ENCODE measurements around the gene IFIH1. TPM values are rescaled to one million over a fixed set of nuclear protein-coding genes. Genes with fewer than 3 reads are reported as not detected.

The IFIH1 gene
- total RNA-seq, 4 donors from 2014 or later = 17.2 to 23.7 (median 20.8) TPM

GRCh38 chr2:162308747-162309503 lies 9.6 kb downstream of the IFIH1 start:
- no peaks in the 10 kb centered on the region for H3K27me3 ChIP-seq
- DNase-seq = no peak
- H3K36me3 ChIP-seq = no peaks in the 10 kb centered on the region
- intact Hi-C loops (cut with DNase I) = no loop called here
- no peaks in the 10 kb centered on the region for H3K4me1 ChIP-seq
- no peak overlapping the region for H3K4me3 ChIP-seq (replicated peaks in 1 of 3)
- WGBS, 2 donors = 77 to 93% methylated on average over 3 of the region's 3 CpGs
- TF ChIP-seq POLR2A (IDR thresholded peaks at IDR 0.05) = no peak
- TF ChIP-seq, protein P1, sequence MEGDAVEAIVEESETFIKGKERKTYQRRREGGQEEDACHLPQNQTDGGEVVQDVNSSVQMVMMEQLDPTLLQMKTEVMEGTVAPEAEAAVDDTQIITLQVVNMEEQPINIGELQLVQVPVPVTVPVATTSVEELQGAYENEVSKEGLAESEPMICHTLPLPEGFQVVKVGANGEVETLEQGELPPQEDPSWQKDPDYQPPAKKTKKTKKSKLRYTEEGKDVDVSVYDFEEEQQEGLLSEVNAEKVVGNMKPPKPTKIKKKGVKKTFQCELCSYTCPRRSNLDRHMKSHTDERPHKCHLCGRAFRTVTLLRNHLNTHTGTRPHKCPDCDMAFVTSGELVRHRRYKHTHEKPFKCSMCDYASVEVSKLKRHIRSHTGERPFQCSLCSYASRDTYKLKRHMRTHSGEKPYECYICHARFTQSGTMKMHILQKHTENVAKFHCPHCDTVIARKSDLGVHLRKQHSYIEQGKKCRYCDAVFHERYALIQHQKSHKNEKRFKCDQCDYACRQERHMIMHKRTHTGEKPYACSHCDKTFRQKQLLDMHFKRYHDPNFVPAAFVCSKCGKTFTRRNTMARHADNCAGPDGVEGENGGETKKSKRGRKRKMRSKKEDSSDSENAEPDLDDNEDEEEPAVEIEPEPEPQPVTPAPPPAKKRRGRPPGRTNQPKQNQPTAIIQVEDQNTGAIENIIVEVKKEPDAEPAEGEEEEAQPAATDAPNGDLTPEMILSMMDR (IDR thresholded peaks at IDR 0.05) = no peak
- H3K9me3 ChIP-seq = no peaks in the 10 kb centered on the region
- no peak overlapping the region for H3K27ac ChIP-seq

GRCh38 chr2:162305901-162306300 lies 12.6 kb downstream of the IFIH1 start:
- intact Hi-C loops (cut with DNase I) = no loop called here
- no peak for DNase-seq
- H3K4me1 ChIP-seq = no peaks in the 10 kb centered on the region
- no peaks in the 10 kb centered on the region for H3K27me3 ChIP-seq
- H3K36me3 ChIP-seq = no peaks in the 10 kb centered on the region
- no peaks in the 10 kb centered on the region for H3K9me3 ChIP-seq
- TF ChIP-seq, protein P1 (IDR thresholded peaks at IDR 0.05) = no peak
- TF ChIP-seq POLR2A (IDR thresholded peaks at IDR 0.05) = no peak
- 89 to 95% methylated on average over 3 of the region's 3 CpGs for WGBS, 2 donors
- H3K4me3 ChIP-seq (replicated peaks in 1 of 3) = no peak overlapping the region
- no peak overlapping the region for H3K27ac ChIP-seq

DNA sequence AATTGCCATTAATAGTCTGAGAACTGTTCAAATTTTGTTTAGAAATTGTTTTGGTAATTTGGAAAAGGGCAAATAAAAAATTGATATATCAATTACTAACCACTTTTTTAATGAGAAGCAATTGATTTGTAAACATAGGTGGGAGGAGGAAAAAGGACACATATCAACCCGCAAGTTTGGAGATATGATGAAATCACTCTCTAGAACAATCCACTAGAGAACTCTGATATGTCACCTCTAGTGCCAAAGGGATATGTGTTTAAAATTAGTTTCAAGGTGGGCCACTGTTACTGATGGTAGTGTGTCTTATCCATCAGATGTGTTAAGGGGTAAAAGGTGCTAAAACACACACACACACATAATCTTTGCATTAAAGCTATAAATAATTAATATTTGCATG lies 16.6 kb downstream of the IFIH1 start:
- no peaks in the 10 kb centered on the region for H3K4me1 ChIP-seq
- H3K4me3 ChIP-seq (replicated peaks in 1 of 3) = no peak overlapping the region
- DNase-seq = no peak
- H3K27ac ChIP-seq = no peak overlapping the region
- intact Hi-C loops (cut with DNase I) = no loop called here
- no peaks in the 10 kb centered on the region for H3K27me3 ChIP-seq
- WGBS, 2 donors = 80 to 87% methylated on average over 1 of the region's 1 CpG
- no peaks in the 10 kb centered on the region for H3K9me3 ChIP-seq
- peaks cover 0 to 3% of the 10 kb centered on the region in 2 donors for H3K36me3 ChIP-seq
- no peak for TF ChIP-seq POLR2A (IDR thresholded peaks at IDR 0.05)
- TF ChIP-seq, protein P1 (IDR thresholded peaks at IDR 0.05) = no peak

GRCh38 chr2:162301151-162301804 lies 17.2 kb downstream of the IFIH1 start:
- no peak overlapping the region for H3K27ac ChIP-seq
- 10 to 13% methylated on average over 6 of the region's 6 CpGs for WGBS, 2 donors
- no peaks in the 10 kb centered on the region for H3K4me1 ChIP-seq
- H3K9me3 ChIP-seq = no peaks in the 10 kb centered on the region
- peaks cover 0 to 3% of the 10 kb centered on the region in 2 donors for H3K36me3 ChIP-seq
- TF ChIP-seq, protein P1 (IDR thresholded peaks at IDR 0.05) = peak; percentile 41 to 84 (median 68)
- no peak for TF ChIP-seq POLR2A (IDR thresholded peaks at IDR 0.05)
- DNase-seq = peak; percentile 11 to 60
- H3K27me3 ChIP-seq = no peaks in the 10 kb centered on the region
- no peak overlapping the region for H3K4me3 ChIP-seq (replicated peaks in 1 of 3)
- intact Hi-C loops (cut with DNase I) = no loop called here

- no peaks in the 10 kb centered on the region for H3K27me3 ChIP-seq
- no peaks in the 10 kb centered on the region for H3K9me3 ChIP-seq
- peaks cover 0 to 3% of the 10 kb centered on the region in 2 donors for H3K36me3 ChIP-seq
- TF ChIP-seq, protein P1 (IDR thresholded peaks at IDR 0.05) = no peak
- no peak for TF ChIP-seq POLR2A (IDR thresholded peaks at IDR 0.05)
- no peak overlapping the region for H3K27ac ChIP-seq
- H3K4me1 ChIP-seq = no peaks in the 10 kb centered on the region
- DNase-seq = no peak
- H3K4me3 ChIP-seq (replicated peaks in 1 of 3) = no peak overlapping the region
- intact Hi-C loops (cut with DNase I) = no loop called here
These were observed 18.2 kb downstream of the IFIH1 start for GRCh38 chr2:162300266-162300665.

All from thyroid gland (tissue), 4 donors.